CD14-positive monocyte (primary cell): ENCODE measurements around the gene LRRC18. TPM values are rescaled to one million over a fixed set of nuclear protein-coding genes. Genes with fewer than 3 reads are reported as not detected.
A peak's percentile ranks its signal among the peaks of the same experiment; 100 is the strongest.

ENCODE experiments used
- DNase-seq, 3 donors: peaks; one replicate each; pipeline ENCODE4 v3.0.0-alpha.2; 2011 to 2022
- H2AFZ ChIP-seq: 2 replicates; pipeline ENCODE4 v1.6.0; 2012; ENCODE audit warnings: mild to moderate bottlenecking, low read depth, low read length, inconsistent platforms; ENCODE audit not compliant: insufficient read depth, poor library complexity, severe bottlenecking
- H3K27ac ChIP-seq, 2 donors: 1 replicate in 1 of 2; 2 replicates in 1 of 2; pipeline ENCODE4 v1.5.1; 2012 to 2013; ENCODE audit warnings: low read length in 2 of 2, control low read depth in 1 of 2, inconsistent platforms in 1 of 2, low read depth in 1 of 2, mild to moderate bottlenecking in 1 of 2
- H3K27me3 ChIP-seq, 2 donors: one replicate each; pipeline versions ENCODE4 v1.6.0 to v1.6.1; 2011 to 2013; ENCODE audit warnings: low read length in 2 of 2; ENCODE audit not compliant: control insufficient read depth in 2 of 2, insufficient read depth in 2 of 2
- H3K36me3 ChIP-seq, 2 donors: replicated peaks in 1 of 2; 1 replicate in 1 of 2; 2 replicates in 1 of 2; pipeline versions ENCODE4 v1.5.1 to v1.6.1; 2012 to 2013; ENCODE audit warnings: low read length in 2 of 2, control low read depth in 1 of 2, inconsistent platforms in 1 of 2, mild to moderate bottlenecking in 1 of 2; ENCODE audit not compliant: insufficient read depth in 2 of 2, control insufficient read depth in 1 of 2
- H3K4me1 ChIP-seq, 2 donors: 1 replicate in 1 of 2; 2 replicates in 1 of 2; pipeline versions ENCODE4 v1.5.1 to v1.6.1; 2012 to 2013; ENCODE audit warnings: low read length in 2 of 2, control low read depth in 1 of 2, inconsistent platforms in 1 of 2, mild to moderate bottlenecking in 1 of 2, moderate library complexity in 1 of 2; ENCODE audit not compliant: insufficient read depth in 2 of 2, control insufficient read depth in 1 of 2
- H3K4me2 ChIP-seq: replicated peaks from 2 replicates; pipeline ENCODE3; 2012; ENCODE audit warnings: low read length, moderate library complexity, mild to moderate bottlenecking; ENCODE audit not compliant: poor library complexity, severe bottlenecking; ENCODE audit errors: extremely low read depth
- H3K4me3 ChIP-seq, 3 experiments: fragments of 200-600 bp in 1 of 3; sonication (generic) in 1 of 3; replicated peaks in 1 of 3; 1 replicate in 2 of 3; 2 replicates in 1 of 3; pipeline ENCODE4 v1.5.1; 2011 to 2013; ENCODE audit warnings: low read length in 3 of 3, mild to moderate bottlenecking in 3 of 3, control low read depth in 2 of 3, low read depth in 2 of 3, inconsistent platforms in 1 of 3, moderate library complexity in 1 of 3
- H3K79me2 ChIP-seq: 2 replicates; pipeline ENCODE4 v1.6.0; 2012; ENCODE audit warnings: mild to moderate bottlenecking, control low read depth, inconsistent platforms, low read length, moderate library complexity; ENCODE audit not compliant: insufficient read depth
- H3K9ac ChIP-seq: 2 replicates; pipeline ENCODE4 v1.6.0; 2017; ENCODE audit warnings: low read length, mild to moderate bottlenecking; ENCODE audit not compliant: insufficient read depth, poor library complexity, severe bottlenecking
- H3K9me3 ChIP-seq, 2 donors: replicated peaks in 1 of 2; 1 replicate in 1 of 2; 2 replicates in 1 of 2; pipeline versions ENCODE4 v1.5.1 to v1.6.1; 2012 to 2013; ENCODE audit warnings: low read length in 2 of 2, control low read depth in 1 of 2; ENCODE audit not compliant: control insufficient read depth in 1 of 2, insufficient read depth in 1 of 2
- H4K20me1 ChIP-seq: 2 replicates; pipeline ENCODE4 v1.6.0; 2012; ENCODE audit warnings: mild to moderate bottlenecking, low read length, control low read depth, moderate library complexity; ENCODE audit not compliant: insufficient read depth
- H3K27ac Mint-ChIP-seq, 7 donors: one replicate each; pipeline ENCODE4 v1.8.0; 2020; ENCODE audit warnings: mild to moderate bottlenecking in 7 of 7, mixed read lengths in 7 of 7, moderate library complexity in 6 of 7, inconsistent platforms in 2 of 7
- H3K27me3 Mint-ChIP-seq, 3 donors: one replicate each; pipeline ENCODE4 v1.8.0; 2021 to 2022; ENCODE audit warnings: low read depth in 3 of 3, mild to moderate bottlenecking in 3 of 3, mixed read lengths in 3 of 3, moderate library complexity in 3 of 3, inconsistent platforms in 1 of 3
- H3K36me3 Mint-ChIP-seq, 2 donors: one replicate each; pipeline ENCODE4 v1.8.0; 2020; ENCODE audit warnings: mixed read lengths in 2 of 2, inconsistent platforms in 1 of 2, mild to moderate bottlenecking in 1 of 2
- H3K4me1 Mint-ChIP-seq: one replicate; pipeline ENCODE4 v1.8.0; 2020; ENCODE audit warnings: mild to moderate bottlenecking, mixed read lengths
- H3K4me3 Mint-ChIP-seq, 2 donors: one replicate each; pipeline ENCODE4 v1.8.0; 2020; ENCODE audit warnings: mild to moderate bottlenecking in 2 of 2, mixed read lengths in 2 of 2, moderate library complexity in 1 of 2
- H3K9me3 Mint-ChIP-seq, 7 donors: one replicate each; pipeline ENCODE4 v1.8.0; 2020 to 2022; ENCODE audit warnings: mixed read lengths in 7 of 7, mild to moderate bottlenecking in 6 of 7, moderate library complexity in 6 of 7, inconsistent platforms in 2 of 7
- CTCF ChIP-seq: fragments of 200-600 bp; IDR thresholded peaks from one replicate; pipeline ENCODE4 v1.8.0; 2022; ENCODE audit warnings: antibody characterized with exemption, mild to moderate bottlenecking
- WGBS: methylation state at CpG from one replicate; pipeline ENCODE4 v1.1.5; 2013; ENCODE audit warnings: missing lambda C conversion rate; ENCODE audit not compliant: insufficient coverage; 5-methylcytosine and 5-hydroxymethylcytosine counted together
- intact Hi-C, 2 donors: fragments of 100-400 bp; cut with micrococcal nuclease; formaldehyde crosslinking; loops; one replicate each; pipeline versions ENCODE4 v1.15.0 to v1.15.1; 2023
- polyA plus RNA-seq, 3 donors: library from polyadenylated mRNA; depleted of rRNA in 1 of 3; unstranded in 2 of 3; stranded (reverse) in 1 of 3; fragments of 300-500 nt in 2 of 3; fragments of >200 nt in 1 of 3; fragmentation: Illumina TruSeq in 2 of 3; gene quantifications; 1 replicate in 2 of 3; 2 replicates in 1 of 3; pipeline ENCODE4 v1.2.3, GENCODE V29; 2012 to 2021

Gene LRRC18
- polyA plus RNA-seq, 3 donors = not detected

DNA sequence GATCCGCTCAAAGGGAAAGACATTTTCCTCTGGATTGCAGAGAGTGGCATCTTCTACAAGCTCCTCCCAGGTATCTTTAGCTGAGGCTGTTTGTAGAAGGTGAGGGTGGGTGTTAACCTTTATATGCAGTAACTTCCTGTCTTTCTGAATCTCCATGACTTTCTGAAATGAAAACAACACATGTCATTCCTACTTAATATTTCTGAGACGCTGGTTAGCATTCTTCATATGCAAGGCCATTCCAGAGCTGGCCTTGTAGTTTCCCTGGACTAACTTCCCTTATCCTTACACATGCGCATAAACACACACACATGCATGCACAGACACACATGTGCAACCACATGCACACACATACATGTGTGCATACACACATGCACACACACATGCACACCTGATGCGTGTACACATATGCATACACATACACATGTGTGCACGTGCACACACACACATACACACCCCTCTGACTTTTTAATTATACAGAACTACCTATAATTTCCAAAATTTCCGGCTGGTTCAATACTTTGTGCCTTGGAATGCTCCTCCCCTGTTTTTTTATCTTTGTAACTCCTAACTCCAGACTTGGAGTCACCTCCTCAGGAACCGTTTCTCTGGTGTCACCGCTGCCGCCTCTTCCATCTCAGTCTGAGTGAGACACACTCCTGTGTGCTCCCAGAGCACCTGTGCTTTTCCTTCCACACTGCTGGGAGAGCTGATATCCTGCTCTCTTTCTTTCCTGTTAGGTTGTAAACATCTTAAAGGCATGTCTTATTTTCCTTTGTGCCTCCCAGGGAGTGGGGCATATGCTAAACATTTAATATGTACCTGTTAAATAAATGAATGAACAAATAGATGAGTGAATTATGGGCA lies 55.2 kb downstream of the LRRC18 start:
- no peak for TF ChIP-seq CTCF
- Histone ChIP-seq H3K4me1 (no peaks in the 10 kb centered on the region), H3K36me3 (peaks cover 20 to 82% of the 10 kb centered on the region in 2 donors), H4K20me1 (no peaks in the 10 kb centered on the region), H3K27me3 (no peaks in the 10 kb centered on the region), H3K4me2 (no peak overlapping the region), H3K4me3 (no peak overlapping the region), H3K79me2 (no peaks in the 10 kb centered on the region), H3K27ac (no peak overlapping the region), H3K9ac (no peak overlapping the region), H3K9me3 (no peaks in the 10 kb centered on the region), H2AFZ (no peak overlapping the region)
- 96% methylated on average over 5 of the region's 9 CpGs for WGBS
- peaks cover 46 to 74% of the 10 kb centered on the region in 2 donors for H3K36me3 Mint-ChIP-seq
- H3K27me3 Mint-ChIP-seq = peaks cover 0 to 1% (median 0%) of the 10 kb centered on the region in 3 donors
- intact Hi-C loops = no loop called here
- no peak overlapping the region for H3K4me3 Mint-ChIP-seq
- H3K9me3 Mint-ChIP-seq = peaks cover 0 to 3% (median 0%) of the 10 kb centered on the region in 7 donors
- peaks cover 6% of the 10 kb centered on the region for H3K4me1 Mint-ChIP-seq
- peak overlapping the region in 1 of 7 donors; percentile 6 for H3K27ac Mint-ChIP-seq
- DNase-seq = no peak

DNA sequence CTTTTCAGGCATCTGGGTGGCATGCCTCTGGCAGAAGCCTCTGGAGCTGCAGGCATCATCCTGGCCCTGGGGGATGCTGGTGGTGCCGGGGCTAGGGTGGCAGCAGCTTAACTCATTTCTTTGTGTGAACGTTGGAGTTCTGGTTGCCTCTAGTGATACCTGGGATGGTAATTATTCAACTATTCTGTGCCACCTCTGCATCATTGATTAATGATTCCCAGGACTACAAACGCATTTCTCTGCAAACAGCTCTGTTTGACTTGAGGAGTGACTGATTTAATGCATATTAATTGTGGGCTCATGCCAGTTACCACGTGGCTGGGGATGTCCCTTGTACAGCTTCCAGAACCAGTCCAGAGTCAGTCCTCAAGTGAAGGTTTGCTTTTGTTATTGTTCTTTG lies 55.9 kb downstream of the LRRC18 start:
- peaks cover 46 to 74% of the 10 kb centered on the region in 2 donors for H3K36me3 Mint-ChIP-seq
- no peak overlapping the region for H3K4me2 ChIP-seq
- peaks cover 6% of the 10 kb centered on the region for H3K4me1 Mint-ChIP-seq
- no peaks in the 10 kb centered on the region for H3K27me3 ChIP-seq
- no CpG with 5 or more reads among the region's 4 CpGs for WGBS
- no peak overlapping the region for H3K27ac ChIP-seq
- no peaks in the 10 kb centered on the region for H3K9me3 ChIP-seq
- peaks cover 0 to 1% (median 0%) of the 10 kb centered on the region in 3 donors for H3K27me3 Mint-ChIP-seq
- intact Hi-C loops = no loop called here
- peaks cover 0 to 3% (median 0%) of the 10 kb centered on the region in 7 donors for H3K9me3 Mint-ChIP-seq
- H3K4me1 ChIP-seq = no peaks in the 10 kb centered on the region
- no peak for TF ChIP-seq CTCF
- peaks cover 23 to 82% of the 10 kb centered on the region in 2 donors for H3K36me3 ChIP-seq
- no peaks in the 10 kb centered on the region for H4K20me1 ChIP-seq
- no peak overlapping the region for H3K9ac ChIP-seq
- no peak overlapping the region for H3K27ac Mint-ChIP-seq
- no peak overlapping the region for H3K4me3 Mint-ChIP-seq
- no peaks in the 10 kb centered on the region for H3K79me2 ChIP-seq
- DNase-seq = no peak
- no peak overlapping the region for H2AFZ ChIP-seq
- H3K4me3 ChIP-seq = no peak overlapping the region
